HL-60 (cell line): ENCODE data around the gene CCDC120.

ENCODE experiments used
- DNase-seq, 2 experiments: peaks; one replicate each; pipeline ENCODE4 v3.0.0-alpha.2; 2010 to 2020; ENCODE audit warnings: low read depth in 1 of 2, low spot score in 1 of 2
- H3K27ac ChIP-seq: fragments of 250-450 bp; sonication (Bioruptor Pico); replicated peaks from 2 replicates; pipeline ENCODE4 v1.5.1; 2020; ENCODE audit warnings: mild to moderate bottlenecking, moderate library complexity
- H3K27me3 ChIP-seq: fragments of 250-450 bp; sonication (Bioruptor Pico); 2 replicates; pipeline ENCODE4 v1.5.1; 2021; ENCODE audit warnings: mild to moderate bottlenecking, moderate library complexity; ENCODE audit not compliant: insufficient read depth, poor library complexity, severe bottlenecking
- H3K4me3 ChIP-seq: replicated peaks from 2 replicates; pipeline ENCODE4 v1.5.1; 2011; ENCODE audit warnings: mild to moderate bottlenecking, control low read depth, low read length; ENCODE audit not compliant: insufficient read depth
- CTCF ChIP-seq: IDR thresholded peaks from one replicate; pipeline ENCODE4 v1.5.1; 2011; ENCODE audit warnings: low read length, control low read depth, inconsistent platforms; ENCODE audit not compliant: insufficient read depth
- GABPA ChIP-seq: IDR thresholded peaks from 2 replicates; pipeline ENCODE4 v1.6.1; 2012; ENCODE audit warnings: low read depth
- POLR2AphosphoS5 ChIP-seq: IDR thresholded peaks from 2 replicates; pipeline ENCODE4 v1.6.1; 2012; ENCODE audit warnings: low read depth
- SPI1 ChIP-seq: IDR thresholded peaks from 2 replicates; pipeline ENCODE4 v1.6.1; 2012; ENCODE audit warnings: low read depth, mild to moderate bottlenecking, borderline replicate concordance
- TF ChIP-seq, protein P1 (sequence below): IDR thresholded peaks from 2 replicates; pipeline ENCODE4 v1.6.1; 2012; ENCODE audit warnings: low read depth; ENCODE audit not compliant: insufficient replicate concordance

The CCDC120 gene

DNA sequence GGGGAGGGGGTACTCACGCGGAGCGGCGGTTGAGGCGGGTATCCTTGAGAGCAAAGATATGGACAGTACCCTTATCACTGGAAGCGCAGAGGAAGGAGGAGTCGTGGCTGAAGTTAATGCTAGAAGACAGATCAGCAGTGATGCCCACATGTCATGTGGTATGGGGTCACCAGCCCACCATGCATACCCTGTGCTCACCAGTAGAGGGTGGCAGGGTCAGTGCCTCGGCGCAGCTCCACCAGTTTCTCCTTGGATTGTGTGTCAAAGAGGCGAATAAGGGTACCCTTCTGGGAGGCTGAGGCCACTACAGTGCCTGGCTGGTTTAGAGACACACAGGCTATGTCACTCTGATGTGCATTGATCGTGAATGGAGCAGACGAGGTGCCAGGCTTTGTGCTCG lies 16.5 kb downstream of the CCDC120 start:
- Histone ChIP-seq H3K4me3 (no peak overlapping the region), H3K27me3 (no peaks in the 10 kb centered on the region), H3K27ac (no peak overlapping the region)
- no peak for TF ChIP-seq SPI1
- no peak for TF ChIP-seq CTCF
- no peak for TF ChIP-seq GABPA
- TF ChIP-seq, protein P1, sequence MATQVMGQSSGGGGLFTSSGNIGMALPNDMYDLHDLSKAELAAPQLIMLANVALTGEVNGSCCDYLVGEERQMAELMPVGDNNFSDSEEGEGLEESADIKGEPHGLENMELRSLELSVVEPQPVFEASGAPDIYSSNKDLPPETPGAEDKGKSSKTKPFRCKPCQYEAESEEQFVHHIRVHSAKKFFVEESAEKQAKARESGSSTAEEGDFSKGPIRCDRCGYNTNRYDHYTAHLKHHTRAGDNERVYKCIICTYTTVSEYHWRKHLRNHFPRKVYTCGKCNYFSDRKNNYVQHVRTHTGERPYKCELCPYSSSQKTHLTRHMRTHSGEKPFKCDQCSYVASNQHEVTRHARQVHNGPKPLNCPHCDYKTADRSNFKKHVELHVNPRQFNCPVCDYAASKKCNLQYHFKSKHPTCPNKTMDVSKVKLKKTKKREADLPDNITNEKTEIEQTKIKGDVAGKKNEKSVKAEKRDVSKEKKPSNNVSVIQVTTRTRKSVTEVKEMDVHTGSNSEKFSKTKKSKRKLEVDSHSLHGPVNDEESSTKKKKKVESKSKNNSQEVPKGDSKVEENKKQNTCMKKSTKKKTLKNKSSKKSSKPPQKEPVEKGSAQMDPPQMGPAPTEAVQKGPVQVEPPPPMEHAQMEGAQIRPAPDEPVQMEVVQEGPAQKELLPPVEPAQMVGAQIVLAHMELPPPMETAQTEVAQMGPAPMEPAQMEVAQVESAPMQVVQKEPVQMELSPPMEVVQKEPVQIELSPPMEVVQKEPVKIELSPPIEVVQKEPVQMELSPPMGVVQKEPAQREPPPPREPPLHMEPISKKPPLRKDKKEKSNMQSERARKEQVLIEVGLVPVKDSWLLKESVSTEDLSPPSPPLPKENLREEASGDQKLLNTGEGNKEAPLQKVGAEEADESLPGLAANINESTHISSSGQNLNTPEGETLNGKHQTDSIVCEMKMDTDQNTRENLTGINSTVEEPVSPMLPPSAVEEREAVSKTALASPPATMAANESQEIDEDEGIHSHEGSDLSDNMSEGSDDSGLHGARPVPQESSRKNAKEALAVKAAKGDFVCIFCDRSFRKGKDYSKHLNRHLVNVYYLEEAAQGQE = no peak
- TF ChIP-seq POLR2AphosphoS5 = no peak
- DNase-seq = no peak

GRCh38 chrX:49077941-49078340 lies 19.1 kb downstream of the CCDC120 start:
- Histone ChIP-seq H3K4me3 (no peak overlapping the region), H3K27me3 (no peaks in the 10 kb centered on the region), H3K27ac (no peak overlapping the region)
- no peak for TF ChIP-seq CTCF
- no peak for TF ChIP-seq POLR2AphosphoS5
- TF ChIP-seq GABPA = no peak
- TF ChIP-seq, protein P1 = no peak
- no peak for TF ChIP-seq SPI1
- DNase-seq = no peak

DNA sequence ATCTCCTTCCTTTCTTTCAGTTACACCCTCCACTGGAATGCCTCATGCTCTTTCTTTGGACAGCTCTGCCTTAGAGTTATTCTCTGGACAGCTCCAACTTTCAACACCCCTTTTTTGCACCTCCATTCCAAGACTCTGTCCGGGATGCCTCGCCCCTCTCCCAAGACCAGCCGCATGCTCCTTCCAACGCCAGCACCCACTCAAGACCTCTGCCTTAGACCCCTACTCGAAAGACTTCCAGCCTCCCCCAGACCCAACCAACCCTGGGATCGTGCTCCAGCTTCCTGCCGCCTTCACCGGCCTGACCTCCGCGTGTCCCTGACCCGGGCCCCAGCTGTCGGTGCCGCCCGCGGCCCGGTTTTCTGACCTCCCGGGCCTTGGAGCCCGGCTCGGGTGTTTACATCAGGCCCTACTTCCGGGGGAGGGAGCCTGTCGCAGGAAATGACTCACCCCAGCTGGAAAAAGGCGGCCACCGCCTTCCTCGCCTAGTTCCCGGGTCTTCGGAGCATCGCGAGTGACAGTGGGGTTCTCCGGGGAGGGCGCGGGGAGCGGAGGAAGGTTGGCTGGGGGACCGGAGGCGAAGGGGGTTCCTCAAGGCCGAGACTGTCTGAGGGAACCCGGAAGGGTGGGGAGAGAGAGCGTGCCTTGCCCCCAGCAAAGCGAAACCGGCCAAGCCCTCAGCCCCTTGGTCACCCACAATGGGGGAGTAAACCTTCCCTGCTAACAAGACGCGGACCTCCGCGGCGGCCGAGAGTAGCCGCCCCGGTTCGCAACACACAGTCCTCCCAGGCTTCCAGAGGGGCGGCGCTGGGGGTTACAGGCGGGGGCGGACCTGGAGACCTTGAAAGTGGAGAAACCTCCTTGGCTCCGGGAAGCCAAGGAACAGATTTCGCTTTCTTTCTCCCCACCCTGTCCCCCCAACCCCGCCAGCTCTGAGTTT lies 21.0 kb downstream of the CCDC120 start, which contains the start of gene WDR45:
Gene WDR45, minus strand, starts transcription at position 399 of the 940 bp plus-strand sequence. CDS start 1,792 bp downstream, outside the sequence.
- peak; percentile 41 to 64 for DNase-seq
- TF ChIP-seq CTCF = no peak
- TF ChIP-seq GABPA = peak; percentile 78
- TF ChIP-seq, protein P1 = peak; percentile 59
- no peak for TF ChIP-seq POLR2AphosphoS5
- TF ChIP-seq SPI1 = no peak
- Histone ChIP-seq H3K27ac (peak within 1 kb of the TSS; percentile 67), H3K4me3 (peak within 1 kb of the TSS; percentile 64), H3K27me3 (no peaks in the 10 kb centered on the region)
